GM19438 (cell line): Measurements from ENCODE around the gene FAM78B.

ENCODE experiments used
- ATAC-seq: cut with Tn5 transposase; IDR thresholded peaks from one replicate; pipeline ENCODE4 v1.9.1; 2021; ENCODE audit warnings: low read depth; ENCODE audit not compliant: unreplicated experiment

The FAM78B gene

DNA sequence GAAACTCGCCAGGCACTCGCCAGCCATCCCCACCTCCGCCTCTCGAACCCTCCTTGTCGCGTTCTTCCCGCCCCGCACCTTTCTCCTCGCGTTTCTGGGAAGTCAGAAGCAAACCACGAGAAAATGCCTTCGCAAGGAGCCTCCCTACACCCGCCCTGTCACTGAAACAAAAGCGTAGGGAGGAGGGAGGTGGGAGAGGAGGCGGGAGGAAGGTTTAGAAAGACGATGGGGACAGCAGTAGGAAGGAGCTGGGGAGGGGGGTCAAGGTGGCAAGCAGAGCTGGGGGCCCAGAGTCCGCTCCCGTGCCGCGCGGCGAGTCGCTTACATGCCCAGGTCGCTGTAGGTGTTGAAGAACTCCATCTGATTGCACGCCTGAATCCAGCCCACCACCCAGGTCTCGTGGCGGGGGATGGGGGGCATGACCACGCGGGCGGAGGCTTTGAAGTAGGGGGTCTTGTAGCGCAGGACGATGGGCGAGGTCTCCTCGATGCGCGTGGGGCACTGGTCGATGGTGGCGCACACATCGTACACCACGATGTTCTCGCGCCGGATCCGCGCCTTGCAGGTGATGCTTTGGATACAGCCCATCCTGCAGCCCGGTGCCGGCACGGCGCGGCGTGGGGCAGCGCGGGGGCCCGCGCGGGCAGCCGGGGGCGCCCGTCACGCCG, 1.0 kb downstream of the FAM78B start:
- ATAC-seq: no peak

DNA sequence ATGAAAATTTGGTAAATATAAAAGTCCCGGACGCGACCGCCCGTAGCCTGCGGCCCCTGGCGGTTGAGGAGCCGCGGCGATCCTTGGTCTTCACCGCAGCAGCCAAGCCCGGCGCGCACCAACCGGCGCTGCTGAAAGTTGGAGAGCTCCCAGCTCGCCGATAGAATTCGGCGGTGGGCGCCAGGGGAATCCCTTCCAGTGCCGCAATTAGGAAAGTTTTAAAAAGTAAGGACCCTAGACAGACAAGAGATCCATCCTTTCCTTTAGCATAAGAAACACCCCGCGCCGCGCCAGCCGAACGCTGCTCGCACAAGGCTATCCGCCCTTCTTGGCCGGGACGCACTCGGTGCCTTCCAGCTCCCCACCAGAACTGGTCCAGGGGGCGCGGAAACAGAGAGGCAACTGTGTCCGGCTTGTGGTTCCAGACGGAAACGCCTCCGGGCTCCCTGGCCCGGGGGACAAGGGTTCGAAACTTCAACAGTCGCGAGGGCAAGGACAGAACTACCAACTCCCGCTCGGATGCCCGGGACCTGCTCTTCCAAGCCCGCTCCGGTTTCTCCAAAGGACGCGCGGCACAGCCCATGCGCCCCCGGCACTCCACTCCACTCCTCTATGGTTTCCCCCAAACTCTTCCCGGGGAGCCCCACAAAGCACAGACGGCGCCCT, 1.7 kb downstream of the FAM78B start:
- peak; percentile 32 for ATAC-seq

DNA sequence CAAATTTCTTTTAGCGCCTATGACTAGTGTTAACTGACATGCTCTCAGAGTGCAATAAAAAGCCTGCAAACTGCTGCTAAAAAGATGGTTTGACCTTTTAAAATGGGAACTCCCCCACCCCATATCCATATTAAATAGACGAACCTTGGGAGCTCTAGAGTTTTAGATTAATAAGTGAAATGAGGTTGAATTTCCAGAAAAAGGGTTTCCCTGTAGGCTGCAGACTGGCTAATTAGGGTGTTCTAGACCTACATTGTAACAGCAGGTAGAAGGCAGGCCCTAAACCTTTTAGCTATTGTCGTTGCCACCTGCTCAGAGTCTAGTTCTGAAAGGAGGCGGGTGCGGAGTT, 2.2 kb downstream of the FAM78B start:
- ATAC-seq: no peak

DNA sequence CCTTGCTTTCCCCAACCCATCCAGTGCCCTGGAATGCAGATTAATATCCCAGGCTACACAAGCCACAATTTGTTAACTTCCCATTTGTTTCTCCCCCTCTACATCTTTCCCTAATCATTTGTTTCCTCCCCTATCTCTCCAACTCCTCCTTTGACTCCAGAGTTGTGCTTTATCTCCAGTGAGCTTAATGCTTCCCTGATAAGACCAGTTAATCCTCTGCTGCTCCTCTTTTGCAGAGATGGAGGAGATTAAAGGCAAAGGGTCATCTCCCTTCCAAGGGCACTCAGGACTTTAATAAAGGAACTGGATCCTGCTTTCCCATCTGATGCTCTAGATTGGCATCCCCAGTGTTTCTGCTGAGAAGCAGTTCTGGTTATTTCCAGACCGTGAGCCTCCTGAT, 7.1 kb downstream of the FAM78B start:
- ATAC-seq: no peak

DNA sequence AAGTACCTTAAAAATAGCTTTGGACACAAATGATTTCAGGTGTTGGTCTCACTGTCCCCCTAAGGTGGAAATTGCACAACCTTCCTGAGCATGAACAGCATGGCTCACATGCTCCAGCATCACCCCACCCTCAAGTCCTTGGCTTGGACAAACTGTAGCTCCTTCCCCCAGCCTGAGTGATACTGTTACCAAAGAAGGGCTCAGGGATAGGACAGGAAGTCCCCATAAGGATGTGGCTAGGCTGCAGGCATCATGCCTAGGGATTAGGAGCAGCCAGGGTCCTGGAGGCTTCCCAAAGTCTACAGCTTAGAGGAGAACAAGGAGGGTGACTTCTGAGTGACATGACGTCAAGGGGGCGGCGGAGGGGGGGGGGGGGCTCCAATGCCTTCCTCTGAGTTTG, 10.1 kb downstream of the FAM78B start:
- no peak for ATAC-seq

DNA sequence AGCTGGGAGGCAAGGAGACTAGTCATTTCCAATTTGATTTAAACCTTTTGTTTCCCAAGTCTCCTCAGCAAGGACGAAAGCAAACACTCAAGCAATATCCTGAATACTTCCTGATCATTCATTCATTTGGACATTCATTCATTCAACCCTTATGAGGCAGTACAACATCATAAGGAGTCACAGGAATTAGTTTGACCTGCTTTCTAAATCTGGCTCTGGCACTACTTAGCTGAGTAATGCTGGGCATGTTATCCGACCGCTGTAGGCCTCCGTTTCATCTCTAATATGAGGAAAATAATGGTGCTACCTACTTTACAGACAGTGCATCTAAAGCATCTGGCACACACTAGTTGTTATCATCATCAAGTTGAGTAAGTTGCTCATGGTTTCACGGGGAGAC, 11.7 kb downstream of the FAM78B start:
- ATAC-seq: no peak

DNA sequence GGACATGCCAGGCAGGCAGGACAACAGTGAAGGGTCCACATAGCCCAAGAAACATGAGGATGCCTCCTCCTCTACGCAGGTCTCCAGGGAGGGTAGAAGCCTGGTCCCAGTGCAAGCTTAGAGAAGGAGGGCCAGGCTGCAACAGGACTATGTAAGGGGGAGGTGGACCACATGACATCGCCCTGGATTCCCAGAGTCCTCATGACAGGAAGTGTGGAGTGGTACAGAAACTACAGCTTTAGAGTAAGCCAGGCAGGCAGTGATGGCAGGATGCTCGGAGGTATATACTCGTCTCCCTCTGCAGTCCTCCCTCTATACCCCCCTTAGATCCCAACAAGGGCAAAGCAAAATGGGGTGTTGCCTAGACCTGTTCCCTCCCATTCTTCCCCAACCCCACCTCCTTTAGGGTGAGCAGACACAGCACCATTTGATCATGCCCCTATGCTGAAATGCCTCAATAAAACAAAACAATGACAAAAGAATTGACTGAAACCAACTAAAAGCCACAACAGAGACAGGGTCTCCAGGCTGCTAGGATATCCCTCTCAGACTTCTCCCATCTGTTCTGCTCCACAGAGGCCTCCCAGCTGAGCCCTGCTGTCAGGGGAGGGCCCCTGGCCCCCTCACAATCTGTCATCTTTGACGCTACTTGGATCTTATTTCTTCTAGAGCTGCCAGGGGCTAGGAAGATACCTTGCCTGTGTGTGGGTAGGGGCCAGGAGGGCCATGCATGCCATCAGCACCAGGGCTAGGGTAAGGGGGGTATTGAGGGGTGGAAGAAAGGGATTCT, 13.1 kb downstream of the FAM78B start:
- no peak for ATAC-seq

DNA sequence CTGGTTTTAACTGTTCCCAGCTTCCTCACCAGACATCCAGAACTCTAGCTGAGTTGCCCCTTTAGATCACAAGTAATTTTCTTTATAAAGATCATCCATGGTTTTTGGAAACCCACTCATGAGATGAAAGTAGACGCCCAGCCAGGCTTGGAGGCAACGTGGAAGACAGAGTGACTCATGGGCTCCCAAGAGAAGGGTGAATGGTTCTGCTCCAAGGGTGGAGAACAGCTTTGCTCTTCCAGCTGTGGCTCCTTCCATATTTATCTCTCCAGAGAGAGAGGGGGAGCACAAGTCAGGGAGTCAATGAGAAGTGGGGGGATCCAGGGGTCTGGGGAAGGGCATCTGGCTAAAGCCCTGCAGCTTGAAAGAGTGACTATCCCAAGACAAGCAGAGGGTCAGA, 13.8 kb downstream of the FAM78B start:
- ATAC-seq: no peak

DNA sequence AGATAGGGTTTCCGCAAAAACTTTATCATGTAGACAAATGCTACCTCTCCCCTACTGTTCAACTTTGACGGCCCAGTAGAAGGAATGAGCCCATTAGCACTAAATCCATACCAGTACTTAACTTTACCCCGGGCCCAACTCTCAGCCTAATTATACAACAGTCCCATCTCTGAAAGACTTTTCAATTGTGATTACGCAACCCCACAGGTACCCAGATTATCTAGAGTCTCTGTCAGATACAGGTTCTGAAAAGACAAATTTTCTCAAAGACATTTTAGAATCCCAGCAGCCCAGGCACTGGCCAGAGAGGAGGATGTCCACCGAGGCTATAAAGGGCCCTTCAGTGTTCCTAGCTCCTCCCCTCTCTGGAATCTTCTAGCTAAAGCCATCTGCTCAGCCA, 15.0 kb downstream of the FAM78B start:
- ATAC-seq: no peak

DNA sequence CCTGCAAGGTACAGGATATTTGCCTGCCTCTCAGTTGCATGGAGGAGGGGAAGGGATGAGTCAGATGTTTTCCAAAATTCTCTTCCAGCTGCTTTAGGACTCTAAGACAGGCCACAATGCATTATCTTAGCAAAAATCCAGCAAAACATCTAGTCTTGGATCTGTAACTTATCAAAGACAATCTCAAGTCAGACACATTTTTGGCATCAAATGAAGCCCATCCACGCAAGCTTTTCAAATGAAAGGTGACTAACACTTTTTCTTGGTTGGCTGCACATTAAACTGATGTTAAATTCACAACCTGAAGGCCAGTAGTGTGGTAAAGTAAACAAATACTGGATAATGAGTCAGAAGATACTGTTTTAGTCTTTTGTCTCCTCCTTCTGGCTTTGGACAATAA, 21.3 kb downstream of the FAM78B start:
- no peak for ATAC-seq

DNA sequence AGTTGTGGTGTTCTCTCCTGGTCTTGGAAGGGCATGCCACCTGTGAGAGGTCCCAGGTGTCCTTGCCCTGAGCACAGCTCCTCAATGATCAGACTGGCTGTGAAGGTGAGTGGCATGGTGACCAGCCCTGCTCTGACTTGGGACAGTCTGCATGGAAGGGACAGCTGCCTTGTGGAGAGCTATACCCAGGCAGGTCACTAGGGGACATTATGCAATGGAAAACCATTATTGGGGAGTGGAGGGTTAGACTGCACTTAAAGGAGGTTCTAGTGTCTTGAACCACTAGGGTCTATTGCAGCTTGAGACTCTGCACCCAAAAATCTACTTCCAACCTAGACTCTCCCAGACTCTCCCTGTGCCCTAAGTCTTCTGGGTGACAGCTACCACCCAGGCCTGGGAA, 24.8 kb downstream of the FAM78B start:
- no peak for ATAC-seq

DNA sequence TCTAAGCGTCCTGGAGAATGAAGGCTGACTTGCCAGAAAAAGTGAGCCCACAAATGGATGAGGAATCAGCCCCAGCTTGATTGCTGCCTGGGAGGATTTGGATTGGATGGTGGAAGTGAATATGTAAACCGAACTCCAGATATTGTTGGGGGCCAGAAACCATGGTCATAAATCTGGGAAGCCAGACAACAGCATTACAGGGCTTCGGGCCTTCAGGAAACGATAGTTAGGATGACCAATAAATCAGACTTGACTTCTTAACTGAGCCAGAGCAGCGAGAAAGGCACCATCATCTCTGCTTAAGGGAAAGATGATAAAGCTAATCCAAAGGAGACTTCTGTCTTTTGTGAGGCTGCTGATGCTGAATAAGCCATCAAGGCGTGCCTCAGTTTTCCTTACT, 26.6 kb downstream of the FAM78B start:
- ATAC-seq: no peak

DNA sequence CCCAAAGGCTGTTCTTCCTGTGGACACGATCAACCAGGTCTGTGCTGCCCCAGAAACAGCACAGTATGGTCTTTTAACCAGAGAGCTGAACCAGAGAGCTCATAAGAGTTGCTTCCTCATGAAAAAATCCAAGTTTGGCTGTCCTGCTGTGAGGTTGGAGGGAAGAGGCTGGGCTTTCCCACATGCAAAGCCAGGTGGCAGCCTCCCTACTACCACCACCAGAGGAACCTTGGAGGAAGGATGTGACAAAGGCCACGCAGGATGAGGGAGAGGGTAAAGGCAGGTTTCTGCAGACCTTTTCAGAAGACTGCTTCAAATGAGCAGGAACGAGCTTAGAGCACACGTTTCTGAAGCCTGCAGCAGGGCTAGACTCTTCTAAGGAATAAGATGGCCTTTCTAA, 27.1 kb downstream of the FAM78B start:
- no peak for ATAC-seq

DNA sequence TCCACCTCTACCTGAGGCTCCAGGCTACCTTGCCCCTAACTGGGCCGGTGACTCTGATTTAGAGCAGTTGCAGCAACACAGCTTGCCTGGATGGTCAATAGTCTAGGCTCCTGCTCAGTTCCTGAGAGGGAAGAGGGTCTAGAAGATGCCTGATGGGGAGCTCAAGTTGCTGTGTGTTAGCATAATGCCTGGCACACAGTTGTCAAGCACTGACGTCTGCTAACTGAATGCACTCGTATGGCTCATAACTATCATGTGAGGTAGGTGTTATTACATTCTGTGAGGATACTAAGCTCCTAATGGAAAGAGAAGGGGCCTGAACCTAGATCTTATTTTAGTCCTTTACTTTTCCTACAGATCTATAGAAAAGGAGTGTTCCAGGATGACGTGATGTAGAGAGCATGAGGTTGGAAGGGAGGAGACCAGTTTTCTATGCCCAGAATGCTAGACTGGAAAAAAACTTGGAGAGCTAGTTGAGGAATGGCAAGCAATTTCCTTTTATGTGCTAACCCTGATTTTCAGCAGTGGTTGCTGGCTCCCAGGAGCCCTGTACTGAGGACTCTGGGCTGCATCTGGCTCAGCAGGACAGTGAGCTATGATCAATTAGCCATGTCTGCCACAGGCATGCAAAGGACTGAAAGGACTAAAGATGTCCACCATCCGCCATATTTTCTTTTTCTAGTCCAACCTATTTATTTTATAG, 30.0 kb downstream of the FAM78B start:
- ATAC-seq: no peak

DNA sequence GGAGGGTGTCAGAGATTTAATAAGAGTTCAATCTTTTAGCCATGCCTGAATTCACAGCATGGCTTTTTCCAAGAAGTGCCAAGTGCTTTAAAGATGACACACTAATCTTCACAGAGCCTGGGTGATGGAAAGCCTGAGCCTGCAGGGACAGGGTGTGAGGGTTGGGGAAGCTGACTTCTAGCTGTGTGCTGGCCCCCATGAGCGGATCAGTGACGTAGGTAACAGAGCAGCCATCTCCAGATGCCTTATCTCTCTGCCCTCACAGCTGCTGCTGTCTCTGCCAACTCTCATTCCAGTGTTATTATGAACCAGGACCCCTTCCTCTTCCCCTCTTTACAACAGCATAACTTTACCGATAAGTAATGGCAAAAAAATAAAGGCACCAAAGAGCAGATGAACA, 30.6 kb downstream of the FAM78B start:
- ATAC-seq: no peak

DNA sequence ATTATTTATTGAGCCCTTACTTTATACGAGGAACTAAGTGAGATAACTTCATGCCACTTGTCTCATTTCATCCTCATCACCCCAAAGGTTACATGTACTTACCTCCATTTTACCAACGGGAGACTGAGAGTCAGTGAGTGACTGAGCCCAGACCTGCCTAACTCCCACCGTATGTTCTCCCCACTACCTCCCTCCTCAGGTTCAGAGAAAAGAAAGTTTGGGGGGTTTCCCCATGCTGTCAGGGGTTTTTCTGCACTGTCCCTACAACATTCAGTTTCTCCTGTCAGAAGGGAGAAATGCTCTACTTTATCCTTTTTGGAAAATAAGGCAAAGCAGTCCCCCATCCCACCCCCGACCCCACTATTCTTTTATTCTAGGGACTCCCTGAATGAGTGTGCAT, 32.9 kb downstream of the FAM78B start:
- ATAC-seq: no peak

DNA sequence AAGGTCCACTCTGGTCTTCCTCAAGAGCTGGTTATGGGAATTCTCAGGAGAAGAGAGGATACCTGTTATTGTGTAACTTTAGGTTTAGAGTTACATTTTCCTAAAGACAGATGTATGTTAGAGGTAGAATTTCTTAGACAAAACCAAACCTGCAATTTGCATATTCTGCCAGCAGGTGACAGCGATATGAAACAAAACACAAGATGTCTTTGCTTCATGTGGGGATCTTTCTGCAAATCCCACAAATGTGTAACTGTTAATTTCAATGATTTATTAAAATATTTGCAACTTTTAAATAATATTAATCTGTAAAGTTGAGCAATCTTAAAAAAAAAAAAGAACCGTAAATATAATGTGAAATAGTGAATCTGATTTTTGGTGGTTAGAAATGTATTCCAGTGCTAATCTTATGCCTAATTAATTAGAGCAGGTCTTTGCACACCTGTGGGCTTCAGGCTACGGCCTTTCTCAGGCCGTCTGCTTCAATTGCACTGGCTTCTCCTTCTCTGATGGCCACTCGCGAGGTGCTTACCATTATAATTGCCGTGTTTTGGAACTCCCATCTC, 33.4 kb downstream of the FAM78B start:
- no peak for ATAC-seq

DNA sequence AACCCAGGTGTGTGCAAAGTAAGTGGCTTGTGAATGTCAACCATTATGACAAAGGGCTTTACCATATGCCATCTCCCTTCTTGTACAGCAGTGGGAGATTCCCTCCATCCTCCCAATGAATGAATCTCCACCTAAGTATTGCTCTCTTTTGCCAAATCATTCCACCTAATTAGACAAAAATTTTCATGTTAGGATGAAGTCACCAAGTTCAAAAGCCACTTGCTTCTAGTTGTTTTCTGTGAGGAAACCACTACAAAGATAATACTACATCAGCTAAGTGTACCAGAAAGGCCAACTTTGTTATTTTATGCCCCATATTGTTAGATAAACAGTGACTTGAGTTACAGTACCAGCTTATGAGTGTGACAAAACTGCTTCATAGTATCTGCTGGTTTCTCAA, 34.3 kb downstream of the FAM78B start:
- ATAC-seq: no peak

DNA sequence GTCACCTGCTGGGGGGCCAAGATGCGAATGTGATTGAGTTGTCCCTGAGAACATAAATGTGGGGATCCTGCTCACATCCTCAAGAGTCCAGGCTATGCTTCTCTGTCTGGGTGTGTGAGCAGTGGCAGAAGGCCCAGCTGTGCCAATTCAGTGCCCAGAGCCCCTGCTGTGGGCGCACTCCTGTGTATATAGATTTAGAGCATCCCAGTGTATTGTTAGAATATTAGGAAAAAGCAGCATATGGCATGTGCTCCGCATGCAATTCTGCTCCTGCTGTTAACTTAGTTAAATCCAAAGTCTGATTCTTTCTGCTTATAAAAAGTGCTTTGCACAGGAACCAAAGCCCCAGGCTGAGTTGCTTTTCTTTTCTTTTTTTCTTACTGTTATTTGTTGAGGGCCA, 37.8 kb downstream of the FAM78B start:
- no peak for ATAC-seq

DNA sequence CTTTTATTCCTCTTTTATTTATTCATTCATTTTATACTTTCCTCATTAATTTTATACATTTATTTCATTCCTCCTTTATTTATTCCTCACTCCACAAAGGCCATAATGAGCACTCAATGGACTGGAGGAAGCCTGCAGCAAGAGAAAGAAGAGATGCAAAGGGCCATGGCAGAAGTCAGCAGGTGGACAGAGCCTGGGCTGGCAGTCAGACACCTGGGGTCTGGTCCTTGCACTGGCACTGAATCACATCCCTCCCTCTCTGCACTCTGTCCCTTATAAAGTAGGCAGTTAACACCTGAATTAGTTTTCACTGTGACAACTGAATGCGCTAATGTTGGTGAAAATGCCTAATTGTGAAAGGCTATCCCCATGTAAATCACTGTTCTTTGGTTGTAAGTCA, 38.6 kb downstream of the FAM78B start:
- no peak for ATAC-seq

DNA sequence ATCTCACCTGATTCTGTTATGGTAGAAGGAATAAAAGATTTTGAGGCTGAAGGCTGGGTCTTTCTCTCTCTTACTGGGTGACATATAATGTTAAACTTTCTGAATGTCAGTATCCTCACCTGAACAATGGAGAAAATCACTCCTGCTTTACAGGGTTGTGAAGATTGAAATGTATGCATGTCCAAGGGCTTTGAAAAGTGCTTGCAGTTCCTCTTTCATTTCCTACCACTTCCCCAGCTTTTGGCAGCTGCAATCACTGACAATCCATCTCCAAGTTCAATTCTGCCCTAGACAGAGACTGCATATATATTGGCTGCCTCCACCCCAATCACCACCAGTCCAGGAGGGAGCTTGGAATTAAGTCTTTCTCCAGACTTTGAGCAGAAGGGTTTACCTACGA, 39.8 kb downstream of the FAM78B start:
- no peak for ATAC-seq
